Skin of body (tissue), 2 donors: Measurements from ENCODE around the gene PANK1. TPM values are rescaled to one million over a fixed set of nuclear protein-coding genes. Genes with fewer than 3 reads are reported as not detected.

Experiments used
- DNase-seq: peaks from one replicate; lab custom pipeline; 2025; lab: John Stamatoyannopoulos, UW
- total RNA-seq: library from RNA; depleted of rRNA; stranded (reverse); fragments of >200 nt; gene quantifications from one replicate; pipeline ENCODE4 v1.2.3, GENCODE V29; 2014

Gene PANK1
- 17.3 TPM for total RNA-seq

- DNase-seq = peak; percentile 68
These were observed at the start of gene PANK1 for GRCh38 chr10:89644967-89645741. Gene PANK1 (minus strand): TSS chr10:89645242. CDS start chr10:89644891, 351 bp downstream.

GRCh38 chr10:89693176-89693575 is 48.1 kb upstream of the PANK1 start:
- no peak for DNase-seq

- no peak for DNase-seq
These were observed 47.4 kb upstream of the PANK1 start for GRCh38 chr10:89692416-89692815.

- no peak for DNase-seq
These were observed 45.0 kb upstream of the PANK1 start for GRCh38 chr10:89690027-89690426.

GRCh38 chr10:89685936-89686335 is 40.9 kb upstream of the PANK1 start:
- no peak for DNase-seq

- DNase-seq = no peak
These were observed 39.6 kb upstream of the PANK1 start for GRCh38 chr10:89684604-89685003.

- no peak for DNase-seq
These were observed 38.8 kb upstream of the PANK1 start for GRCh38 chr10:89683883-89684282.

GRCh38 chr10:89679986-89680385 is 34.9 kb upstream of the PANK1 start:
- no peak for DNase-seq

- DNase-seq = no peak
These were observed 32.3 kb upstream of the PANK1 start for GRCh38 chr10:89677341-89677740.

GRCh38 chr10:89670926-89671325 is 25.9 kb upstream of the PANK1 start:
- DNase-seq = no peak

GRCh38 chr10:89669985-89670384 is 24.9 kb upstream of the PANK1 start:
- DNase-seq = no peak

- no peak for DNase-seq
These were observed 23.5 kb upstream of the PANK1 start for GRCh38 chr10:89668386-89669071.

- no peak for DNase-seq
These were observed 21.1 kb upstream of the PANK1 start for GRCh38 chr10:89666138-89666537.

- DNase-seq = no peak
These were observed 20.3 kb upstream of the PANK1 start for GRCh38 chr10:89665302-89665701.

GRCh38 chr10:89664203-89664602 is 19.2 kb upstream of the PANK1 start:
- no peak for DNase-seq

- no peak for DNase-seq
These were observed 18.1 kb upstream of the PANK1 start for GRCh38 chr10:89663144-89663543.

- DNase-seq = no peak
These were observed 17.6 kb upstream of the PANK1 start for GRCh38 chr10:89662596-89662995.

GRCh38 chr10:89659143-89660131 is 14.4 kb upstream of the PANK1 start:
- peak; percentile 81 for DNase-seq

- DNase-seq = no peak
These were observed 12.3 kb upstream of the PANK1 start for GRCh38 chr10:89657302-89657701.

- no peak for DNase-seq
These were observed 10.7 kb upstream of the PANK1 start for GRCh38 chr10:89655722-89656121.

GRCh38 chr10:89653410-89653869 is 8.4 kb upstream of the PANK1 start:
- DNase-seq = no peak
